Activated CD4-positive, CD25-positive, alpha-beta regulatory T cell treated with anti-CD3 and anti-CD28 coated beads, Interleukin-2, amount 50 U/mL, for 24 hours (primary cell): Measurements from ENCODE around the gene C3.
"Not testable (repeated sequence)": the region's sequence is repeated elsewhere in the genome, so short reads cannot be mapped to it uniquely, and the experiment has no call there.

Experiments used
- ATAC-seq, 2 donors: fragments of 150-1000 bp; cut with Tn5 transposase; one replicate each; pipeline ENCODE4 v1.10.0; 2021; ENCODE audit warnings: mild to moderate bottlenecking in 1 of 2, moderate library complexity in 1 of 2

The C3 gene

GRCh38 chr19:6656390-6656789 is 64.1 kb downstream of the C3 start:
- ATAC-seq, result not testable (repeated sequence)

DNA sequence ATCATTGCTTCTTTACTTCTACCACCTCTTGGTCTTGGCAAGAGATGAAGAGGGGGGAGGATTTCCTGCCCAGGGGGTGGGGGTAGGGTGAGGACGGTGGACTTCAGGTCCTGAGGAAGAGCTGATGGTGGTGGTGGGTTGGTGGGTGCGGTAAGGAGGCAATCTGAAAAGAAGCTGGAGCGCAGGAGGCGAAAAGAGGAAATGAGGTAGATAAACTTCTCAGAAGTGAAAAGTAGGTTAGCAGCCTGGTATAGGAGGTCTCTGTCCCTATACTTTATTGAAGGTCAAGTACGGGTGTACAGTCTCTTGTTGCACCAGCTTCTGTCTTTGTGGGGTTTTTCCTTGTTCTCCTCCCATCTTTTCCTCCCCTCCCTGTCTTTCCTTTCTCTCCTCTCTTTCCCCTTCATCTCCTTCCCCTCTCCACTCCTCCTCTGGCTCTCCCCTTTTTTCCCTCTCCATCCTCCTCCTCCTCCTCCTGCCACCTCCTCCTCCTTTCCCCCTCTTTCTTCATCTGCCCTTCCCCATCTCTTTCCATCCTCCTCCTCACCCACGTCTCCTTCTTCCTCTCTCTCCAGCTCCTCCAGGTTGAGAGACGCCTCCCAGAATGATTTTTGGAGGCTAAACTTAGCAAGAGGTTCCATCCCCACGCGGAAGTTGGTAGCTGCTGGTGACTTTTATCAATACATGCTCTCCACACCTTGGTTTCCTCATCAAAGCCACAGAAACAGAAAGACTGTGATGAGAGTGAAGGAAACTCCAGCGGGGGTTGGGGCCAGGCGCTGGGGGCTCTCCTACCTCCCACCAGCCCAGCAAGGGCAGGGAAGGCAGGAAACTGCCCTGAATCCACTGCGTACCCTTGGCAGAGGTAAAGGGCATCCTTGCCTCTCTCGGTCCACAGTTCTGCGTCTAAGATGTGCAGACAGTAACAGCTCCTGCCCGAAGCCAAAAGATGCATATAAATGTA is 65.8 kb downstream of the C3 start:
- ATAC-seq, result peak; percentile 78 to 87

DNA sequence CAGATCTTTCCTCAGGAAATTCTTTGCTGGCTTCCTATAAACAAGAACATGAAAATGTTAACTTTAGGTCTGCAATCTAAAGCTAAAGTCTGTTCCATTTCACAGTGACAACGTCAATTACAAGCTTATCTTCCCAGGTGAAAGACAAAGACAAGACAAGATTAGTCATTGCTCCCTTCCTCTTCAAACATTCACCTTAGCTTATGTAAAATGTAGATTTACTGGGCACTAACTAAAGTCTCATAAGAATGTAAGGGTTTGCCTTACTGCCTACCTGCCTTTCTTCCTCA is 67.7 kb downstream of the C3 start:
- ATAC-seq, result no peak

DNA sequence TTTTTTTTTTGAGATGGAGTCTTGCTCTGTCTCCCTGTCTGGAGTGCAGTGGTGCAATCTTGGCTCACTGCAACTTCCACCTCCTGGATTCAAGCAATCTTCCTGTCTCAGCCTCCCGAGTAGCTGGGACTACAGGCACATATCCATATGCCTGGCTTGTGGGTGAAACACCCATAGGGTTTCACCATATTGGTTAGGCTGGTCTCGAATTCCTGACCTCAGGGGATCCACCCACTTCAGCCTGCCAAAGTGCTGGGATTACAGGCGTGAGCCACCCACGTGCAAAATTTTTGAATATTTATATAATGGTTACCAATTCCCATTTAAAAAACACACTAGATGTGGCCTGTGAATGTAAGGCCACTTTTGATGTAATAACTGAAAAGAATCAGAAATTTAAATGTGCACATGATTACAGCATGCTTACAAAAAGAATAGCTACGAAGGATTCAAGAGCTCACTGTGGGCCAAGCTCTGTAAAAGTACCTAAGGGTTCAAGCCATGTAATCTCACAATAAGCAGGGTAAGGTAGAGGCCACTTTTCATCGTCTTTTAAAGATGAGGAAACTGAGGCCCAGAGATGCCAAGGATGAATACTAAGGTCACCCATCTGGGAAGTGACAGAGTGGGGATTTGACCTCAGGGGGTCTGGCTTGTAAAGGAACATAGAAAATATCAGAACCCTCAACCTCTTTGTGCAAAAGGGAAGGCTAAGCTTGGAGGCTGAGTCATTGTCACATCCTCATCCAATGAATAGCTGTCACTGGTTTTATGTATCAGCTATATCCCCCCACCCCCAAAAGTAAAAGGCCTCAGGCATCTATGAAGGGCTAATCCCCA is 68.3 kb downstream of the C3 start:
- no peak for ATAC-seq

- ATAC-seq, result no peak
These were observed 71.3 kb downstream of the C3 start for GRCh38 chr19:6649185-6649584.

DNA sequence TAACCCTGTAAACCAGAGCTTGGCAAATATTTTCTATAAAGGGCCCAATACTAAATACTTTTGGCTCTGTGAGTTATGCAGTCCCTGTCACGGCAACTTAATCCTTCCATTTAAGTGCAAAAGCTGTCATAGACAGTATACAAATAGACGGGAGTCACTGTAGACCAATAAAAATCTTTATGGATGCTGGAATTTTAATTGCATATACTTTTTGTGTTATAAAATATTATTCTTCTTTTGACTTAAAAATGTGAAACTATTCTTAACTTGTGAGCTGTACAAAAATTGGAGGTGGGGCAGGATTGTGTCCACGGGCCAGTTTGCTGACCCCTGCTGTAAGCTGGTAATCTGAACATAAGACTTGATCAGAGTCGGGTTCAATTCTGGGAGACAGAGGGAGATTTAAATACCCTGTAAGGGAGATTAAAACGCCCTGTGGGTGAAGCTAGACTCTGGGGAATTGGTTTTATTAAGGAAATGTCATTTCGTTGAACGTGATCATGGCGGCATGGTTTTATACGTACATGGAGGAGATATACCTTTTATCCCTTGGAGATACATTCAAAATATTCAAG is 72.2 kb downstream of the C3 start:
- no peak for ATAC-seq

- ATAC-seq, result no peak
These were observed 75.7 kb downstream of the C3 start for GRCh38 chr19:6644796-6645195.

- ATAC-seq, result not testable (repeated sequence)
These were observed 80.1 kb downstream of the C3 start for GRCh38 chr19:6640333-6640732.

- peak; percentile 69 to 77 for ATAC-seq
These were observed 81.0 kb downstream of the C3 start for GRCh38 chr19:6639439-6639838.

GRCh38 chr19:6633456-6633813 is 87.0 kb downstream of the C3 start:
- not testable (repeated sequence) for ATAC-seq

GRCh38 chr19:6632747-6633455 is 87.5 kb downstream of the C3 start:
- not testable (repeated sequence) for ATAC-seq

- ATAC-seq, result peak; percentile 56 to 75
These were observed 88.3 kb downstream of the C3 start for GRCh38 chr19:6632002-6632621.
